ENCODE measurements around the gene MARS1.
"Not testable (repeated sequence)": the region's sequence is repeated elsewhere in the genome, so short reads cannot be mapped to it uniquely, and the experiment has no call there.

The MARS1 gene

DNA sequence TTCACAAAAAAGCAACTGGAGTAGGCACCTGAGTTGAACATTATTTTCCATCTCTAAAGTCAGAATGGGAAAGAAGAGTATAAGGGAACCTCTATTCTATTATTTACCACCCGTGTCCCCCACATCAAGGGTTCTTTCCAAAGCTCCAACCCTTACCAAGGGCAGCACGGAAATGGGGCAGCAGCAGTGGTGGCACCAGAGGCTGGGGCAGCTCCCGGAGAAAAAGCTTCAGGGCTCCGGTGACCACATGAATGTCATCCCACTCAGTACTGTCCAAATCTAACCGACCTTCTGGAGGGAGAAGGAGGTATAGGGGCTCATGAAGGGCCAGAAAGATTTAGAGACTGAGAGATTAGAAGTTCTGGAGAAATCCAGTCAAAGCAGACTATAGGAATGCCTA is 14.0 kb upstream of the MARS1 start:
- FAIRE-seq = no peak

DNA sequence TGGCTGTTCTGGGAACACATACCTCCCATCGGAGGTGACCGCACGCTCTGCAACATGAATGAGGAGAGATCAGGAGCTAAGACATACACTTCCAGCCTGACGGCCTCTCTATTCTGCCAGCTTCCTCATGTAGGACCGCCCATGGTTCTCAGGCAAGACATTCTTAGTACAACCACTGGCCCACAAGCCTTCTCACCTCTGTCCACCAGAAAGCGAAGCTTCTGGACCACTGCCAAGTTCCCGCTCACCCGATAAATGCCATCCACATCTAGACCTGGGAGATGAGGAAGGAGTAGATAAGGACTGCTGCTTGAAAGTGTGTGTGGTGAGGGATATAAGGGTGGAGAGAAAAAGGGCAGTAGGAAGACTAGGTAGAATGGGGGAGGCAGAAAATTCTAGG is 13.4 kb upstream of the MARS1 start:
- no peak for FAIRE-seq

DNA sequence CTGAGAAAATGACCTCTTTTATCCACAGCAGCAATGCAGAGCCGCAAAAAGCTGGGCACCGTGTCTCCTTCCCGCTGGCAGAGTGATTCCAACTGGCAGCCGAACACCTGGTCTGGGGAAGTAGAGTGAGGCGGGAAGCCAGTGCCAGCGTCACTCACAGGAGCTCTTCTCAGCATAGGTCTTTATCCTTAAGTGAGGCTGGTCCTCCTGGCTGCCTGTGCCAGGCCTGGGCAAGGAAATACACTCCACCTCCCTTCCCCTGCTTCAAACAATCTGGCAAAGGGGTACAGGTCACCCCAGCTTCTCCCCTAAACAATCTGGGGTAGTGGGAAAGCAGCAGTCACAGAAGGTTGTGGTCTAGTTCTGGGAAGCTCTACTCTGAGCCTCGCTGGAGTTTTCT is 13.0 kb upstream of the MARS1 start:
- FAIRE-seq = no peak

DNA sequence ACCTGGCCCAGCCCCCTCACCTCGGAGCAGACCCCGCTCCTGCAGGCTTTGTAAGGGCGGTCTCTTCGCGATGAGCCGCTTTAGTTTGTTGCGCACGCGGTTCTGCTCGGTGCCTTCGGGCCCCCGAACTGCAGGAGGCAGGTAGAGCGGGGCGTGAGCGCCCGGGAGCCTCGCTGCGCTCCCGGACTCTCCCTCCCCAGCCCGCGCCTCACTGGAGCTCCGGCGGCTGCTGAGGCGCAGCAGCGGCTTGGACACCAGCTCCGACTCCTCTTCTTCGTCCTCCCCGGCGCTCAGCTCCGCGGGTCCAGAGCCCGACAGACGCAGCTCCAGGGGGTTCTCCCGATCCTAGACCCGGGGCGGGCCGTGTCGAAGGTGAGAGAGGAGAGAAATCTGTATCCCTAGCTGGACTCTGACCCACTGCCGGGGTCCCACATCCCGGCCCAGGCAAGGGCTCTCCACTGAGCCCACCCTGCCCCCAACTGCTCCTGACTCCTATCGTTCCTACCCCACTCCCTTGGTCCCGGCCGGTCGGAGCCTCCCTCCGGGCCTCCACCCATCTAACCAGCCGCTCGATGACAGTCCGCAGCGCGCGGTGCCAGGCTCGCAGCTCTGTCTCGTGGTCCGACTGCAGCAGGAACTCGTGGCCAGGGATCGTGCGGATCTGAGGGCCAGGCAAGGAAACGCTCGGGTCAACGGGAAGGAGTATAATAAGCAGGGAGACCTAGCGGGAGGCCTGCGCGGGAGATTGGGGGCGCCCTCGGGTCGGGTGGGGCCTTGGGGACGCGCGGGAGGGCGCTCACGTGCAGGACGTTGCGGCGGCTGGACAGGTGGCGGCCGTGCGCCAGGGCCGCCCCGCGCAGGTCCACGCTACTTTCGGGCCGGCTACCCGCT is 12.4 kb upstream of the MARS1 start:
- FAIRE-seq = no peak

DNA sequence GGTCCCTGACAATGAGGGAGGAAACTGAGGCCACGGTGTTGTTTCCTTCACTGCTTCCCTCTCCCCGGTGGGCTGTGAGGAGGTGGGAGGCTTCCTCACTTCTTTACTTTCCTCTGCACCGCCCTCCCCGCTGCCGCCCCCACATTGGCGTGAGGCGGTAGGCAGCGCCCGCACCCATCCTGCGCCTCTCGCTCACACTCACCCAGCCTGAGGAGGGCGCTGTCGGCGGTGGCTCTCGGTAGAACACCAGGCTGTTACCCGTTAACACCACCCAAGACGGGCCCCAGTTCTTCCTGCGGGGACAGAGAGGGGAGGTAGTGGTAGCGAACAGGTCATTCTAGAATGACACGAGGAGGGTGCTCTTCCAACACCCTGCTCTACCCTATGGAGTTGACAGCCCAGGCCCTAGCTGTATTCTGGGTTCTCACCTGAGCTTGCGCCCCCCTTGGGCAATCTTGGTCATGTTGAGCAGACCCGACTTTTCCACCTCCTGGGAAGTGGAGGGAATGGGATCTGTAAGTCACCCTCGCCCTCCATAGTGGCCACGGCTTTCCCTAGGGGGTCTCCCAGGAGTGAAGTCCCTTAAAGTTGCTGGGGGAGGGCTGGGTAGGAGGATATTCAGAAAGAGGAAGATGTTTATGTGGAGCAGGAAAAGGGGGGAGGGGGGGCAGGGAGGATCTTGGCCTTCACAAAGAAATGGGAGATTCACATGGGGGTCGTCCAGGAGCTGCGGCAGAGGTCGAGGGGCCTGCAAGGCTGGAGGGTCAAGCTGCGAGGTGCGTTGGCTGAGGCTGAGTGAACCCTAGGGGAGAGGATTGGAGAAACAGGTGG is 11.5 kb upstream of the MARS1 start:
- FAIRE-seq = no peak

DNA sequence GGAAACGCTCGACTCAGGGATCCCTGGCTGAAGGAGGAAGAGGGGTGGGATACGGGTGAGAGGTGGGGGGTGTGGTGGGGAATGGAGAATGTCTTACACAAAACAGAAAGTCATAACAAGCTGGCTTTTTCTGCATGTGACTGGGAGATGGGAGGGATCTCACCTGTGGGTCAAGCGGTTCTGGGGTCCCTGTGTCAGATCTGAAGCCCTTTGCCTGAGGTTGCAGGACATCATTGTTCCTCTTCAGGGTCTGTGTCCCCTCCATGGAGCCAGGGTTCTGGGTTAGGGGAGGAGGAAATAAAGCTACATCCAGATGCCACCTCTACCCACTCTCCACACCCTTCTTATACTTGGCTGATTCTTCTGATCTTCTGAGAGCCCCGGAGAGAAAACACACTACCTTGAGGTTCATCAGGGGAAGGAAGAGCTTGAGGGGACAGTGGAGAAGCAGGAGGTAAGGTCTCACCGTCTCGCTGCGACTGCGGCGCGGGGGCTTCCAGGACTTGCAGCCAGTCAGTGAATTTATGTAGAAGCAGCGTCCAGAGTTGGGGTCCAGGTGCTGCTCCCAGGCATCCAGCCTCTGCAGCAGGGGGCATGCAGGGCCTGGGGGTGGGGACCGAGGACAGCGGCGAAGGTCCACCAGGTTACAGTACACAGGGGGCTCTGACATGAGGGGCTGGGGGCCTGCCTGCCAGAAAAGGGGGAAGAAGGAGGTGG is 10.7 kb upstream of the MARS1 start:
- FAIRE-seq = no peak

DNA sequence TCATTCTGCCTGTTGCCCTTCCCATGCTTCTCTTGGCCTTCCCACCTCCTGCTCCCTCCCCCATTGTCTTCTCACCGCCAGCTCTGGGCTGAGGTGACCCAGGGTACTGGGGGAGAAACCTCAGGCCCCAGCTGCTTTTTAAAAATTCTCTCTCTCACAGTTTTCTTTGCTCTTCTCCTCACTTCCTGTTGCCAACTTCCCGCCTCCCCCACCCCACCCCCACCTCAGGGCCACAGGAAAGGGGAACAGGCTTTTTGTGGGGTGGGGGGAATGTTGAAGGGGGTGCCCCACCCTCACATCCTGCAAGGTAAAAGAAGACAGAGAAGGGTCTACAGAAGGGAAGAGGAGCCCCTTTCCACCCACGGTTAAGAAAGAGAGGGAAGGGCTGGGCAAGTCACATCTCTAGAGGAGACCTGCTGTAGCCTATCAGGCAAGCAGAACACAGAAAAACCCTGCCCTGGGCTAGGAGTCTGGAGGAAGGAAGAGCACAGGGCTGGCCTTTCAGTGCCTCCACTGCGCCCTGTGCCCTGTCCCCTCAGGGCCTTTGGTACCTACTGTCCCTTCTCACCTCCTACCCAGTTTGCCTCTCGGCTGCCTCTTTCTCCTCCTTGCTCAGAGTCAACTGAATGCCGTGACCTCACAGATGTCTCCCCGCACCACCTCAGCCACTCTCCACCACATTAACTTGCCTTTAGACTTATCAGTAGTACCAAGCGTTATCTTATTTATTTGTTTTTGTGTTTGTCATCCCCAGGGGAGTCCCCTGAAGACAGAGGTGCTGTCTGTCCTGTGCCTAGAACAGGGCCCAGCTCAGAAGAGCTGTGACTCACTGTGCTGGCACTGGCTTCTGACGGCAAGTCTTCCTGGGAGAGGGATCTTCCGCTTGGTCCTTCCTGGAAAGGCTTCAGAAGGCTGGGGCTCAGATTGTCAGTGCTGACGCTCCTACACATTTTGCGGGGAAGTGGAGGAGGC is 9.9 kb upstream of the MARS1 start:
- no peak for FAIRE-seq

DNA sequence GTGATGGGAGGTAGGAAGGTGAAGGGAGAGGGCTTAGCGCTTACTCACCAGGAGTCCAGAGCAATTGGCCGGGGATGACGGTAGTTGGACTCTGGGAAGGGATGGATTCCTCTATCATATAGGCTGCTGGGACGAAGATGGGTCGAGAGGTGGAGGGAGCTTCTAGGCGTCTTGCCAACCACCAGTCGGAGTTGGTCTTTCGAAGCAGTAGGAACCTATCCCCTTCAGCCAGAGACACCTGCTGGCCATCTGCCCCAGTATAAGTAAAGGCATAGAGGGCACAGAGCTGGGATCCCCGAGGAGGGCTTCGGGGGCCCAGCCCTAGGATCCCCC is 8.9 kb upstream of the MARS1 start:
- FAIRE-seq = no peak

DNA sequence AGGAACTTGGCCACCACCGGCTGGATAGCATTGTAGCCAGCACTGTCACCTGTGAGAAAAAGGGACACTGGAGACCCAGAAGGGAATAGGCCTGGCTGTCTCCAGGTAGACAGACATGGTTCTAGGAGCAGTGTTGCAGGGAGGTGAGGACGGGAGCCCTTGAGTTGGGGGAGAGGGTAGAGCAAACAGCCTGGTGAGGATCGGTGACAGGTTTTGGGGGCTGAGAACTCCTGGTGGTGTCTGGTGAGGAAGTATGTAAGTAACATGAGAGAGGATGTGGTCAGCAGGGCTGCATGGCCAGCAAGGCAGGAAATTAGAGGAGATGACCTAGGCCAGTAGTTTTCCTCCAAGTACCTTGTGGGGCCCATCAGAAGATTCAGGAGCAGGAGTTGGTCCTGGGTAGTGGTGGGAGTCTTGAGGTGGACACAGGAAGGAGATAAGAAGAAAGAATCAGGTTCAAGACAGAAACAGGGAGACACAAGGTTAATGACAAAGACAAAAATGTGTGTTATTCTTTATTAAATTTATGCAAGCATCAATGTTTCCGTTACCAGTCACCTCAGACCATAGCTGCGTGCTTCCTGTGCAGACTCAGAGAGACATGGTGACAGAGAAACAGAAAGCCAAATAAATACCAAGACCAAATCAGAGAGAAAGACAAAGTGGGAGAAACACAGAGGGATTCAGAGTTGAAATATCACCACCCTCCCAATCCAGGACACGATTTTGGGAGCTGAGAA is 8.3 kb upstream of the MARS1 start, which contains the start of gene ARHGAP9:
Gene ARHGAP9 (minus strand): TSS at position 491 of the 740 bp plus-strand sequence. CDS start 460 bp downstream, at position 31.
- FAIRE-seq = no peak

DNA sequence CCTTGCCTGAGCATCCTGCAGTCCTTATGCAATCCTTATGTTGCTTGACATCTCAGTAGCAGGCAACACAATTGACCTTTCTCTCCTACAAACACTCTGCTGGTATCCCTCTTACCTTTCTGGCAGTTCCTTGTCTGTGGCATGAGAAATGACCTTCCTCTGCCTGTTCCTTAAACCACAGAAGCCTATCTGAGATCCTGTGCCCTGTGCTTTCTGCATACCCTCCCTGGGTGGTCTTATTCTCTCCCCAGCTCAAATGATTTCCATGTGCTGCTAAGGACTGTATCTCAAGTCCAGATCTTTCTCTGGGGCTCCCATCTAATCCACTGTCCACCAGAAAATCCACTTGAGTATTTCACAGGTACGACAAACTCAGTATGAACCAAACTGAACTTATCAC is 6.2 kb upstream of the MARS1 start:
- FAIRE-seq = no peak

DNA sequence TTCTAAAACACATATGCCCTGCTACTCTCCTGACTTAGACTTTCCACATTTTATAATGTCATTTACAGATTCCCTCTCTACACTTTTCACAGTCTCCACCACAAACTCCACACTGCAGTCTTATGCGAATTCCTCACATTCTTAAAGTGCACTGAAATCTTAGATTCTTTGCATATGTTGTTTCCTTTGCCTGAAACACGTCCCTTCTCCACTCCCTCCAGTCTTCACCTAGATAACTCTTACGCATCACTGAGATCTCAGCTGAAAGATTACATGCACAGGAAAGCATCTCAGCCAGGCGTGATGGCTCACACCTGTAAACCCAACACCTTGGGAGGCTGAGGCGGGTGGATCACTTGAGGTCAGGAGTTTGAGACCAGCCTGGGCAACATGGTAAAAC is 4.4 kb upstream of the MARS1 start:
- FAIRE-seq = no peak

DNA sequence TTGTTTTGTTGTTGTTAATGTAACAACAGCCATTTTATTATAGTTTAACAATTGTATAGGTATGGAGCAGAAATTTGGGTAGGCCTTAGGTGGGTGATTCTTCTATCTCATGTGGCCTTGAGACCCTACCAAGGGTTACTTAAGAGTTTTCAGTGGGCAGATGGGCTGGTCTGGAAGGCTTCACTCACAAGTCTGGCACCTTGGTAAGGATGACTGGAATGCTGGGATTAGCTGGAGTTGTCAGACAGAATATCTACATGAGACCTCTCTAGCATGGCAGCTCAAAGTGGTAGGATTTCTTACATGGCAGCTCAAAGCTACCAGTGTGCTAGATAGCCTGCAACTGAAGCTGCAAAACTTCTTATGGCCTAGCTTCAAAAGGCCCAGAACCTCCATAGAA is 2.2 kb upstream of the MARS1 start:
- no peak for FAIRE-seq

DNA sequence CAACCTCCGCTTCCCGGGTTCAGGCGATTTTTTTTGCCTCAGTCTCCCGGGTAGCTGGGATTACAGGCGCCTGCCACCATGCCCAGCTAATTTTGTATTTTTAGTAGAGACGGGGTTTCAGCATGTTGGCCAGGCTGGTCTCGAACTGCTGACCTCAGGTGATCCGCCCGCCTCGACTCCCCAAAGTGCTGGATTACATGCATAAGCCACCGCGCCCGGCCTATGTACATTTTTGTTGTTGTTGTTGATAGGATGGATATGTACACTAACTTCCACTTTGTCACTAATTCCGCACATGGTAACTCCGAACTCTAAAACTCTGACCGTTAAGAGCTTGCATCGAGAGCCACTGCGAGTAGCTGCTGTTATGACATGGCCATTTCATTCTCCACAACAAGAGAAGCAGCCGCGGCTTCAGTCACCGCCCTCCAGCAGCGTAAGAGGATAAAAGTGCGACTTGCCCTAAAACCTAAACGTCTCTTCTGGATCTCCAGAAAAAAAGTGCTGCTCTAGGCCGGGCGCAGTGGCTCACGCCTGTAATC is 742 bp upstream of the MARS1 start:
- no peak for FAIRE-seq

DNA sequence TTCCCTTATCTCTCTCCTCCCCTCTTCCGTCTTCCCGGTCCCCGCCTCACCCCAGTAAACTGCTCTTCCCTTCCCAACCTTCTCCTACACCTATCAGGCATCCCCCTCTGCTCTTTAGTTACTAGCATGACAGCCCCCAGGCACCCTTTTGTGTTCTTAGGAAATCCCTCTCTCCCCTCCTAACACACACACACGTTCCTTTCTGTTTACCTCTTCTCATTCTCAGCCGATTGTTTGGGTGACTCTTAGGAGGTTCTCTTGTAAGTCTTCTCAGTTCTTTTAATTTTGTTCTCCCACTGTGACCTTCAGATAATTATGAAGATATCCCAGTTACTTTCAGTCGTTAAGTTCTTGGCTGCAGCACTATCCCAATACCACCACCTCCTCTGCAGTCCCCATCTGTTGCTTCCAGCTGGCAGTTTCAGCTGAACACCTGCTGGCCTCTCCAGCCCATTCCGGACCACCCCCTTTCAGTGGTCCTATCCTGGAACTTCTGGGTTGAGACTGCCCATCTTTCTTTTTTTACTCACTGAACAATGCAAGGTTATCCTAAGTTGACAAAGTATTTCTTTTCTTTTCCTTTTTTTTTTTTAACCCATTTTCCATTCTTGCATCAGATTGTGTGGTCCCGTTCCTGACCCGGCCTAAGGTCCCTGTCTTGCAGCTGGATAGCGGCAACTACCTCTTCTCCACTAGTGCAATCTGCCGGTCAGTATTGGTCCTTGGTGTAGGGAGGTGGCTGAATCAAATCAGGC is 711 bp downstream of the MARS1 start:
- FAIRE-seq = no peak

DNA sequence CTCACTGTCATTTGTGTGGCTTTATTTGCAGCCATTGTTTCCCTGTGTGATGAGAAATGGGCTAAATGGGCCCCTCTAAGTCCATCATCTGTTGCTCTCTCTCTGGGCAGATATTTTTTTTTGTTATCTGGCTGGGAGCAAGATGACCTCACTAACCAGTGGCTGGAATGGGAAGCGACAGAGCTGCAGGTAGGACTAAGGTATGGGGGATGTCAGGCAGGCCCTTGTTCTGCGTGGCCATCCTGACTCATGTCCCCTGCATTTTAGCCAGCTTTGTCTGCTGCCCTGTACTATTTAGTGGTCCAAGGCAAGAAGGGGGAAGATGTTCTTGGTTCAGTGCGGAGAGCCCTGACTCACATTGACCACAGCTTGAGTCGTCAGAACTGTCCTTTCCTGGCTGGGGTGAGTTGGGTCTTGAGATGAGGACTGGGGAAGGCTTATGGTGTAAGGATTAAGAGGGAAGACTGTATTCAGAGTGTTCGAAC is 1.3 kb downstream of the MARS1 start:
- FAIRE-seq = no peak

DNA sequence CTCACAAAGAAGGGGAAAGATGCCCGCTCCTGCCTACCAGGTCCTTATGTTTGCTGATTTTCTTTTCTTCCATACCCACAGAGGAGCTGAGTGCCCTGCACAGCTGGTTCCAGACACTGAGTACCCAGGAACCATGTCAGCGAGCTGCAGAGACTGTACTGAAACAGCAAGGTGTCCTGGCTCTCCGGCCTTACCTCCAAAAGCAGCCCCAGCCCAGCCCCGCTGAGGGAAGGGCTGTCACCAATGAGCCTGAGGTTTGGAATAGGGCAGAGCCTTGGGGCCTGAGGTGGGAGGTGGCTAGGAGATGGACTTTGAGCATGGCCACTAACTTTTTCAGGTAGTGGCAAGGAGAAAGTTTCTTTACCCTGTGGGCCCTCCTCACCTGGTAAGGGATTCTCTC is 2.3 kb downstream of the MARS1 start:
- FAIRE-seq = no peak

DNA sequence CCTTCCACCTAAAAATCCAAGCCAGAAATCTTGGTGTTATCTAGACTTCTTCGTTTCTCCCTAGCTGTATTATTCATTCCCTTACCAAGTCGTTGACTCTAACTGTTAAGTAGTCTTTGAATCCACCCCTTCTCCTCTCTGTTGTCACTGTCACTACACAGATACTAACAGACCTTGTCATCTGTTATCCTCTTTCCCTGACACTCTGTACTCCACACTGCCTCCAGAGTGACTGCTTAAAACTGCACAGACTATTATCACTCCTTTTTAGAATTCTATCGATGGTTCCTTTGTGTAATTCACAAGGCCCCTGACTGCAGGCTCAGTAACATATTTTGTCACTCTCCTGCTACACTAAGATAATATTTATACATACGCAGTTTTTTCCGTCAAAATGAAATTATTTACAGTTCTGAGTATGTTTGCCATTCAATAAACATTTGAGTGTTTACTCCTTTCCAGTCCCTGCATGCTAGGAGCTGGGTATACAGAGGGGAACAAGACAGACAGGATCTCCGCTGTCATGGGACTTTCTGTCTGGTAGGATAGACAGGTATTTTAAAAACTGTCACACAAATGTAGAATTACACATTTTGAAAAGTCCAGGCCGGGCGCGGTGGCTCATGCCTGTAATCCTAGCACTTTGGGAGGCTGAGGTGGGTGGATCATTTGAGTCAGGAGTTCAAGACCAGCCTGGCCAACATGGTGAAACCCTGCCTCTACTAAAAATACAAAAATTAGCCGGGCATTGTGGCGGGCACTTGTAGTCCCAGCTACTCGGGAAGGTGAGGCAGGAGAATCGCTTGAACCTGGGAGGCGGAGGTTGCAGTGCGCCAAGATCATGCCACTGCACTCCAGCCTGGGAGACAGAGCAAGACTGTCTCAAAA is 3.8 kb downstream of the MARS1 start:
- no peak for FAIRE-seq

DNA sequence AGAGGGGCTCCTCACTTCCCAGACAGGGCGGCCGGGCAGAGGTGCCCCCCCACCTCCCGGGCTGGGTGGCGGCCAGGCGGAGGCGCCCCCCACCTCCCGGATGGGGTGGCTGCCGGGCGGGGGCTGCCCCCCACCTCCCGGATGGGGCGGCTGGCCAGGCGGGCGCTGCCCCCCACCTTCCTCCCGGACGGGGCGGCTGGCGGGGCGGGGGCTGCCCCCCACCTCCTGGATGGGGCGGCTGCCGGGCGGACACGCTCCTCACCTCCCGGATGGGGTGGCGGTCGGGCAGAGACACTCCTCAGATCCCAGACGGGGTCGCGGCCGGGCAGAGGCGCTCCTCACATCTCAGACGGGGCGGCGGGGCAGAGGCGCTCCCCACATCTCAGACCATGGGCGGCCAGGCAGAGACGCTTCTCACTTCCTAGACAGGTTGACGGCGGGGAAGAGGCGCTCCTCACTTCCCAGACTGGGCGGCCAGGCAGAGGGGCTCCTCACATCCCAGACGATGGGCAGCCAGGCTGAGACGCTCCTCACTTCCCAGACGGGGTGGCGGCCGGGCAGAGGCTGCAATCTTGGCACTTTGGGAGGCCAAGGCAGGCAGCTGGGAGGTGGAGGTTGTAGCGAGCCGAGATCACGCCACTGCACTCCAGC is 7.3 kb downstream of the MARS1 start:
- FAIRE-seq = not testable (repeated sequence)

DNA sequence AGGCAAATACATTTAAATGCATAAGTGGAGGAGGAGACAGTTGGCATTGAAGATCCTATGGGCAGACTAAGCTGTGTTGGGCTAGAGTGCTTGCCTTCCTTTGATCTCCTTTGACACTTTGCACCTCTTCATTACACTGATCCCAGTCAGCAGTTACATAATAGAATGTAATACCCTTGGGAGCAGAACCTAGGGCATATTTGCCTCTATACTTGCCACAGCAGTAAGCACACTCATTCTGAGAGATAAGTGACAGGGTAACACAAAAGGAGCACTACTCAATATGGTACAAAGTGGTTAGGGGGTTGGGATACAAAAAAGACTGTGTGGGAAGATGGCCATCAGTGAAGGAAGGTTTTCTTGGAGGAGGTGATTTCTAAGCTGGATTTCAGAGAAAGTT is 9.0 kb downstream of the MARS1 start:
- no peak for FAIRE-seq
